Central memory CD4-positive, alpha-beta T cell (primary cell): ENCODE data around the gene DMD.
"Not testable (repeated sequence)": the region's sequence is repeated elsewhere in the genome, so short reads cannot be mapped to it uniquely, and the experiment has no call there.

Experiments used
- DNase-seq: peaks from one replicate; pipeline ENCODE4 v3.0.0; 2022

DMD gene

DNA sequence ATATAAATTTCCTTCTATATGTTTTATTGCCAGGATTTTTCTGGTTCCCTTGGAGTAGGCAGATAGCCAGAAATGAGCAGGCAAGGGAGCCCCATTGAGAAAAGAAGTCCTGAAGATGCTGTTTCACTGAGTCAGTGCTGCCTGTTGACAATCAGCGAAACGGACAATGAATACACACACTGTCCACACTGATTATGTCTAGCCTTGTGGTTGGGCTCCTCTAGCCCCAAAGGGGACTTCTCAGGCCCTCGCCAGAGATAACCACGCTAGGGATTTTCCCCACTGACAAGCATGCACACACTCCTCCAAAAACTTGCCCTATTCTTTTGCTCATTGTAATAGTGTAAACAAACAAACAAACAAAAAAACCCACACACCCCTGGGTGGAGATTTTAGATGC, 369.3 kb downstream of the DMD start:
- no peak for DNase-seq

GRCh38 chrX:32839781-32840180, 371.6 kb downstream of the DMD start:
- DNase-seq: no peak

GRCh38 chrX:32825009-32825408, 386.3 kb downstream of the DMD start:
- no peak for DNase-seq

DNA sequence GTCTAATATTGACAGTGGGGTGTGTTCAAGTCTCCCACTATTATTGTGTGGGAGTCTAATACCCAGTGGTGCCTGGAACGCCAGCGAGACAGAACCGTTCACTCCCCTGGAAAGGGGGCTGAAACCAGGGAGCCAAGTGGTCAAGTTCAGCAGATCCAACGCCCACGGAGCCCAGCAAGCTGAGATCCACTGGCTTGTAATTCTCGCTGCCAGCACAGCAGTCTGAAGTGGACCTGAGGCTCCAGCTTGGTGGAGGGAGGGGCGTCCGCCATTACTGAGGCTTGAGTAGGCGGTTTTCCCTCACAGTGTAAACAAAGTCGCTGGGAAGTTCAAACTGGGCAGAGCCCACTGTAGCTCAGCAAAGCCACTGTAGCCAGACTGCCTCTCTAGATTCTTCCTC, 407.3 kb downstream of the DMD start:
- no peak for DNase-seq

DNA sequence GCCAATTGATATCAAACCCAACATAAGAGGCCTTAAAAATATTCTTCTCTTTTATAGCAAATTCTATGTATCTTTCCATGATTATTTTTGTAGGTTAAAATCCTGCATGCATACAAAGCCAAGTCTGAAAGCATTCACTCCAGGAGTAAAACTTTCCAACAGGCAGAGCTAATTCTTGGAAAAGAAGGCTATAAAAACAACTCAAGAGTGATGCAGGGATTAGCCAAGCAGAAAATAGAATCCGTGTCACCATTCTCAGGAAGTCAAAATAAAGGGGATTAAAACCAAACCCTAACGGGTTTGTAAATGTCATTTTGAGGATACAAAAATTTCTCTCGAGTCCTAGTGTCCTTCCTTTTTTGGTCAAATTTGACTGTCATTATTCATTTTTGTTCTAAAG, 412.4 kb downstream of the DMD start:
- no peak for DNase-seq

DNA sequence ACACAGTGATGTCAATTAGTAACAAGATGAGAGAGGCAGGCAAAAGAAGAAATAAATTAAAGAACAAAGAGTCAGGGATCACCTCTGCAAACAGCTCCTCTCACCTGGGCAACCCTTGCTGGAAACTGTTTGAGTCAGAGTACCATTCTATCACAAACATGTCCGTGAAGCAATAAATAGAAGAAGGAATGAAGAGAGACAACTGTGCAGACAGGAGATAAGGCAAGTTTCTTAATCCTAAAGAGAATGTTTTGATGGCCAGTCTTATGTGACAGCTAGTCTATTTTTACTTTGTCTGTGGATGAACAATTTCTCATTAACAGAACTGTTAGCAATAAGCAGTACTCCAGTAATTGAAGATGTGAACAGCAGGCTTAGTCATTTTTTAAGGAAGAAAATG, 422.4 kb downstream of the DMD start:
- no peak for DNase-seq

DNA sequence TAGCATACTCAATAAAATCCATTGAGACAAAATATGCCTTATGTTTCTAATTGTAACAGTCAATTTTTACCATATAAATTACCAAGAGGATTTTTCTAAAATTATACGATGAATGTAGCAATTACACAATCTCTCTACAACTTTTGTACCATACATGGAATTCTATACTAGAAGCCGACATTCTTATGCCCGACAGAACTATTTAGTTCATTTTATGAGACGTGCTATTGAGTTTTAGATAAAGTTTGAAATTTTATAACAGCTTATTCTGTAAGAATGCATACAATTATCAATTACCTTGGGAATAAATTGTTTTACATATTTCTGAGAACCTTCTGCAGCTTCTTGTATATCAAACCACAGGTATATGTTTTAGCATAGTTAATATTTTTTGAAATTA, 431.2 kb downstream of the DMD start:
- DNase-seq: no peak

DNA sequence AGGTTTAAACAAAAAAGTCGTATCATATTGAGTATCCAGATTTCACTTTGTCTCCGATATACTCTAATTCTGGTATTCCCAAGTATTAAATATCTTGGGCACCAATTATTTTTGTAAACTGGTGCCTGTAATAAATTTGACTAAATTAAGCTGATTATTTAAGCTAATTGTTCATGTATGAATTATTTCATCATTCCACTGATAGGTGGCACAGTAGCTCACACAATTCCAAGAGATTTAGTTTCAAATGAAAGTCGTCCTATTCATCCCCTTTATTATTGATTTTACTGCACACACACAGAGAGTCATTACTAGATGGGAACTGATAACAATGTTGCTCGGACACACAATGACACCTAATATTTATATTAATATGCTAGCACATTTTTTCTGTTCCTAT, 432.4 kb downstream of the DMD start:
- DNase-seq: no peak

- DNase-seq: no peak
Observed at GRCh38 chrX:32774966-32775365, 436.4 kb downstream of the DMD start.

DNA sequence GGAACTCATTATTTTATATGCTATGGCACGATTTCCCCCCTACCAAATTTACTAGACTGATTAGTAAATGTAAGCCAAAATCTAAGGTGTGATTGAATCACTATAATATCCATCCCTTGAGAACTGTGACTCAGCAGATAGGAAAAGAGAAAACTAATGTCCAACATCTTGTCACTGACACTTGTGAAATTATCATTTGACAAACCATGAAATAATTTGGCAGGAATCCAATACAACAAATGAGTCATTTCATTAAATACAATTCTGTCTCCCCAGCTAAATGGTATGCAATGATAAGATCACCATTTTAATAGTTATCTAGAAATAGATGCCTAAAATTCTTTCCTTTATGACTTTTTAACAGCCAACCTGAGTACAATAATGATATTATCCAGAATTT, 462.3 kb downstream of the DMD start:
- DNase-seq: no peak

DNA sequence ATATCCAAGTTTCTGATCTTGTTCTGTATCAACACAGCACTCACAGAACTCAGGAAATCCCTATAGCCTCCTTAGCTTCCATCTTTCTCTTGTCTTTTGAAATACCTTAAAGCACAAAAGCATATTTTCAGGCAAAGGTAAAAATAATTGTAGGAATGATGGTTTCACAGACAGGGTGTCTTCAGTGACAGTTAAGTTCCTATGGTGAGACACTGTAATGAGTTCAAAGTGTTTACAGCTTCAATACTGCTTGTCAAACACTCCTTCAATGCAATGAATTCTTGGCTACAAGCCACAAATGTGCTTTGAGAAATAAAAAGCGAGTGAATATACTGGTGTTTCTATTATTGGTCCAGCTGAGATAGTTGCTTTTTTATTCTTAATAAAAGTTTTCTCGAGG, 466.0 kb downstream of the DMD start:
- DNase-seq: no peak

DNA sequence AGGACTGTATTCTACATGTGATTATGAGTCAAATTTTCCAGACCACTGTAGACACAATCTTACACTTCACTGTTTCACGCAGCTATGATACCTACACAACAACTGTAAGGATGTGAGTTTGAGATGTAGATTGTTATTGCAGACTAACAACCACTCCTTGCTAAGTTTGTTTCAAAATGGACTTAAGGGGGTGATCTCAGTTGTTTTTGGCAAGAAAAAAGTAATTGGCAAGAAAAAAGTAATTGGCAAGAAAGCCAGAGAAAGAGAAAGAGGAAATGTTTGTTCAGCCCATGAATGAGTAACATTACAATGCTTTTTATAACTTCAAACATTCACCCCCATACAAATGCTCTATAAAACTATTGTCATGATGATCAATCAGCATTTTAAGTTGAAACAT, 466.4 kb downstream of the DMD start:
- DNase-seq: no peak

DNA sequence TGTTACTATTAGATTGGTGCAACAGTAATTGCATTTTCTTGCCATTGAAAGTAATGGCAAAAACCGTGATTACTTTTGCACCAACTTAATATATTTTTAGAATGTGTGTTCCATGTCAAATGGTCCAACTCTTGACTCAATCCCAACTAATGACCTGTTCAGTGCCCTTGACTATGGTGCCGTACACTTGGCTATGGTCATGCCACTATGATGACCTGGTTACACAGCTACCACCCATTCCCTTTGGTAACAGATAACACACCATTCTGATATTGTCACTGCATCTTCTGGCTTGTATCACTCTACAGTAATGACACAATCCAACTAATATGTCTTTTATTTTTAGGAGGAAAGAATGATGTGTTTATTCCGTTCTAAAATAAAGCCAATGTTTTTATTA, 469.4 kb downstream of the DMD start:
- DNase-seq: no peak

DNA sequence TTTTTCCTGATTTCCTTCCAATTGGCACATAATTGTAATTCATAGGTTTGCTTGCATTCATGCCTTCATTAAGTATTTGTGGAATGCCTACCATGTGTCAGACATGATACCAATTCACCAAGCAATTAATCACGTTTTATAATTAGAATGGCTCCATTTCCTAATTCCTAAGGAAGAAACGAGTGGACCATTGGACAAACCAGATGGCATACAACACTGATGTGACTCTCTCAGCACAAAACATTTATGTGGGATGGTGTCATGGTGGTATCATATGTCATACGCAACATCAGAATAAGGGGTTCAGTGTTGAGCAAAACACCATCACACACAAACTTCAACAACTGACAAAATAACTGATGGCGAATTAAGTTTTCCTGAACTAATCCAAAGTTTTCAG, 502.8 kb downstream of the DMD start:
- DNase-seq: no peak

DNA sequence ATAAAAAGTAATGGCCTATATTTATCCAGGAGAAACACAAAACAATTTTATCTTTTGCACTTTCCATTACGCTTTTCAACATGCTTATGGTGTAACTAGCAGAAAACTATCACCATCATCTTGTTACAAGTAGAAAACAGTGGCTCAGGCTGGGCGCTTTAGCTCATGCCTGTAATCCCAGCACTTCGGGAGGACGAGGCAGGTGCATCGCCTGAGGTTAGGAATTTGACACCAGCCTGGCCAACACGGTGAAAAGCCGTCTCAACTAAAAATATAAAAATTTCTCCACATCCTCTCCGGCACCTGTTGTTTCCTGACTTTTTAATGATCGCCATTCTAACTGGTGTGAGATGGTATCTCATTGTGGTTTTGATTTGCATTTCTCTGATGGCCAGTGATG, 506.0 kb downstream of the DMD start:
- not testable (repeated sequence) for DNase-seq

- DNase-seq: no peak
Observed at GRCh38 chrX:32687379-32687778, 524.0 kb downstream of the DMD start.

DNA sequence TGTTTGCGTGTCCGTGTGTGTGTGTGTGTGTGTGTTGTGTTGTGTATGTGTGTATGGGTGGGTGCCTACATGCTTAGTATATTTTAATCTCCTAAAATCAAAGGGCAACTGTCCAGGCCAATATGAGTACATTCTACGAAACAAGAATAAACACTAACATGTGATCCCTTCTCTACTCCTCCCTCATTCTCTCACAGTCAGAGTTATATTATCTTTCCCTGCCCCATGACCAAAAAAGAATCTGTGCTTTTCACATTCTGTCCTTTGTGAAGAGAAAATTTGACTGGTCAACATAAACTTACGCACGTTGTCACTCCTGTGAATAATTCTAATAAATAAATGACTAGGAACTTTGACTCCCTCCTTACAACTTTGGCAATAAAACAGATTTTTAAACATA, 532.9 kb downstream of the DMD start:
- no peak for DNase-seq

DNA sequence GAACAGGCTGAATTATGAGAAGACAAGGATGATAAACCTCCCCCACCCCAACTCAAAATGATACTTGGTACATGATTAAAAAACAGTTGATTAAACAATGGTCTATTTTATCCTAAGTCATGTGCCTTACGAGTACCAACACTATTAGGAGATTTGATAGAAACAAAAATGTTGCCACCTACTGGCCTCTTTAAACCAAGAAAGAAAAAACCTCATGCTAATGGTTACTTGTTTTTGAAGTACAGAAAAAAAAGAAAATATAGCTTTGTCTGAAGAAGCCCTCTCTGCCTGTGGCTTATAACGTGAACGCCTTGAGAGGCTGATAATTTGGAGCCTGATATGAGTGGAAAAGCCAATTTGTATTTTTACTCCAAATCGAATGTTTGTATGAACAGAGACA, 538.2 kb downstream of the DMD start:
- DNase-seq: no peak

DNA sequence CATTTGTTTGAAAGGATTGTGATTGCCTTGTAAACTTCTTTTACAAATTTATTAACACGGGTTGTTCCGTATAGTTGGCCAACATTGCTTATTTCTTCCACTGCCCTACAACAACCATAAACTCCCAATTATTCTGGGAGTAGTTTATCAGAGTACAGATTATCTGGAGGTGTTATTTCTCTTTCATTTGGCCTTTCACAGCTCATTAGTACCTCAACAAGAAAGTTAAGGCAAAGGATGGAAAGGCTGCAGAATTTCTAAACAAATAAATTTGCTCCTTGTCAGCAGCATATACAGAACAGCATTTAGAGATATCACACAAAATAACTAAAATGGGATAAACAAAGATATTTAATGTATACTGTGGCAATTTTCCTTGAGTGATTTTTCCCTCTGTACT, 548.8 kb downstream of the DMD start:
- no peak for DNase-seq

GRCh38 chrX:32644476-32645245, 566.7 kb downstream of the DMD start:
- no peak for DNase-seq

GRCh38 chrX:32642283-32642682, 569.1 kb downstream of the DMD start:
- no peak for DNase-seq

GRCh38 chrX:32618154-32618553, 593.2 kb downstream of the DMD start:
- DNase-seq: no peak

- no peak for DNase-seq
Observed at GRCh38 chrX:32614707-32615106, 596.6 kb downstream of the DMD start.

DNA sequence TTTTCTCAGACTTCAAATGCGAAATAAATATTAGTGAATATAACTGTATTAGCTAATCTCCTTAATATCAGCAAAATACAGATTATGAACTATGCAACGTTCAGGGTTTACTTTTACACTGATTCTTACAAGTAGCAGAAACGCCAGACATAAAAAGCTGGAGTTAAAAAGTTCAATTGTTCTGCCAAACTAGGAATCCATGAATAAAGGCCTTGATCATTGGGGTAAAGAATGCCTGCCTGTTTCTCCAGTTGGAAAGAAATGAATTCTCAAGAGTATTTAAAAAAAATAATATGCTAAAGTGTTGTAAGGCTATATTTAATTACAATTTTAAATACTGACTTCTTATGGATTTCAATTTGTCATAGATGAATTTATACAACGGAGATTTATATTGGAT, 612.2 kb downstream of the DMD start:
- no peak for DNase-seq

GRCh38 chrX:32598707-32599106, 612.6 kb downstream of the DMD start:
- no peak for DNase-seq
